GM18867 (cell line): ENCODE results near the gene RGMB.

Experiments
- ATAC-seq: cut with Tn5 transposase; IDR thresholded peaks from one replicate; pipeline ENCODE4 v1.9.1; 2021; ENCODE audit warnings: mild to moderate bottlenecking, moderate library complexity; ENCODE audit not compliant: unreplicated experiment

RGMB gene

DNA sequence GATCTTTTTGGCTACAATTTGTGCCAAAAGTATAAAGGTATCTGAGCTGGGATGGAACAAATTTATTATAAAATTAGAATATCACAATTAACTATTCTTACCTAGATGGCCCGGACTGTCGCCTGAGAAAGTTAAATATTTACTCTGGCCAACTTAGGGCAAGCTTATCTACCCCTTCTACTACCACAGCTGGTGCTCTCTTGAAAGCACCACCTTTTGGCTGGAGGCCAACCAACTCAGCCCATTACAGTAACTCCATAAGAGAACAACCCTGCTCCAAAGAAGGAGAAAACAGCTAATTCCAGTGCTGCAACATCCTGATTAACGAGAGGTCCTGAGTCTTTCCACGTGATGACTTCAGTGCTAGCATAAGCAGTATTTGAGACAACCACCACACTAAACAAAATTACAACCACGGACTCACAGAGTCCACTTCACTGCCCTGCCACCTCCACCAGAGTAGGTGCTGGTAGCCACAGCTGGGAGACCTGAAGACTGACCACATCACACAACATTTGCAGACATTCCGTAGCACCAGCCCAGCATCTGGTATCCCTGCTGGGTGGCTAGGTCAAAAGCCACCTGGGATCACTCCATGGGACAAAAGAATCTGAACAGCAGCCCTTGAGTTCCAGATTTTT lies 43.2 kb downstream of the RGMB start:
- no peak for ATAC-seq

DNA sequence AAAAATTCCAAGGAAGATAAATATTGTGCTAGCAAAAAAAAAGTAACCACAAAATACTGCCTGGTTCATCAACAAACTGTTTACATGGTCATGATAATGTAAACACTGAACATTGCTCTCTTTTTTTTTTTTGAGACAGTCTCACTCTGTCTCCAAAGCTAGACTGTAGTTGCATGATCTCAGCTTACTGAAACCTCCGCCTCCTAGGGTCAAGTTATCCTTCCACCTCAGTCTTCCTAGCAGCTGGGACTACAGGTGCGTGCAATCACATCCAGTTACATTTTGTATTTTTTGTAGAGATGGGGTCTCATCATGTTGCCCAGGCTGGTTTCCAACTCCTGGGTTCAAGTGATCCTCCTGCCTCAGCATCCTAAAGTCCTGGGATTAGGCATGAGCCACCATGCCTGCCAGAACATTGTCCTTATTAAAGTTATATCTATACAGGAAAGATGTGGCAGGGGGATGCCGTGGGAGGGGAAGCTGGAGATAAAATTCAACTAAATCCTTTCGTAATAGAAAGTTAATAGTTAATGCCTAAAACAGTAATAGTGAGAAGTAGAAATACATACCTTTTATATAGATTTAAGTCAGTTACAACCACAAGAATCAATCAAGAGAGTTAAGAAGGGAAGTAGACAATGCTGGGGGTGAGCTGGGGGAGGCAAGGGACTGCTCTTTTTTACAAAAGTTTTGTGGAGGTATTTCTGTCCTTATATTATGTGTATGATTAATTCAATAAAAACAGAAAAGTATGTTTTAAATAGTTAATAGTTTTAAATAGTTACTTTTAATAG lies 52.3 kb downstream of the RGMB start:
- ATAC-seq: no peak

DNA sequence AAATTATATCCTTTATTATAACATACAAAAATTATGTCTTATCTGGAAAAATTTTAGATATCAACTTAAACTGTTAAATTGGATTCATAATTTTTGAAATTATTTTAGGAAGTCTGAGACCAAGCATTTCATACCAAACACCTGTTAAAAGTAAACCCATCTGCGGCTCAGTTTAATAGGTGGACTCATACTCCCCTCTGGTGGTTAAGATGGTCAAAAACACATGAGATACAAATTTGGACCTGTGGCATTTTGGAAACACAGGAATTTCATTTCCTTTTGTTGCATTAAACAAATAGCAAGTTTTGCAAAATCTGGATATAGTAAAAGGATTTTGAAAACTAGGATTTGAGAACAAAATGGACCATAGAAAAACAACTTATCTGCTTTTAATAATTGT lies 53.7 kb downstream of the RGMB start:
- ATAC-seq: peak; percentile 80

DNA sequence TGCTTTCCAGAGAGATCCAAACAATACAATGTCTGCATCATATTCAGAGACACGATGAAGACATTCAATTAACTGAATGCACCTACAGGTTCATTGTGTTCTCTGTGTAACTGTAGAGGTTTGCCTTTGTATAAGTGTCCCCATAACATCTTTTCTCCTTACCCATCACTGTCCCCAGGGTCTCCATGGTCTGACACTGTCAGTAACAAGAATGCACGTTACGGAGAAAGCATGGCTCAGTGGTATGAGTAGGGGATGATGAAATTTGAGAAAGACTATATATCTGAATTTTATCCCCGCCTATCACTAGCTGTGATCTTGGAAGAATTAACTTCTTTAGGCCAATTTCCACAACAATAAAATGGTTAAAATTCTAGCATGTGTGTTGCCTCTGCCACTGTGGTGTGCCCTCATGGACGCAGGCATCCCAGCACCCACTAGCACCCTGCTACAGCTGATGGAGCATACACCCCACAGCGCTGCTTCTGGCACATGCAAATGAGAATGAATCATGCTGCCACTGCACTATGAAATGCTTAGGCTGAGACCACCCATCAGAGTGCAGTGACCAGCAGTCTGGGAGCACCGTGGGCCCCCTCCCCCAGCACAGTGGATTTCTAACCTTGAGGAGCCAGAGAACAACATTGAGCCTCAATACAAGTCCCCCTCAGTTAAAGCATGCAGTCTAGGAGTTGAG lies 54.3 kb downstream of the RGMB start:
- no peak for ATAC-seq

DNA sequence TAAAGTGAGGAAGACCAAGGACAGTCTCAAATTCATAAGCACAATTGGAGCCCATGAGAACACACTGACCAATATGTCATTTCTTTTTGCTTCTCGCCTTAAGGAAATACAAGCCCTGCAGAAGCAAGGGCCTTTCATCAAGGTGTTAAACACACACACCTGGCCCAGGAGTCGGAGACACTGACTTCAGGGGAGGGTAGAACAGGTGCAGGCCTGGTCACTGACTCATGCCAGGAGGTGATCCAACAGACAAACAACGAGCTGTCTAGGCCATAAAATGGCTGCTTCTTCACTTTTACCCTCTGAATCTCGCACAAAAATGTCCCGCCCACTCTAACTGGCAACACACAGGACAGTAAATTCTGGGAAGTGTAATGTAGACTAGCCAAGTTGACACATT lies 62.7 kb downstream of the RGMB start:
- ATAC-seq: no peak

DNA sequence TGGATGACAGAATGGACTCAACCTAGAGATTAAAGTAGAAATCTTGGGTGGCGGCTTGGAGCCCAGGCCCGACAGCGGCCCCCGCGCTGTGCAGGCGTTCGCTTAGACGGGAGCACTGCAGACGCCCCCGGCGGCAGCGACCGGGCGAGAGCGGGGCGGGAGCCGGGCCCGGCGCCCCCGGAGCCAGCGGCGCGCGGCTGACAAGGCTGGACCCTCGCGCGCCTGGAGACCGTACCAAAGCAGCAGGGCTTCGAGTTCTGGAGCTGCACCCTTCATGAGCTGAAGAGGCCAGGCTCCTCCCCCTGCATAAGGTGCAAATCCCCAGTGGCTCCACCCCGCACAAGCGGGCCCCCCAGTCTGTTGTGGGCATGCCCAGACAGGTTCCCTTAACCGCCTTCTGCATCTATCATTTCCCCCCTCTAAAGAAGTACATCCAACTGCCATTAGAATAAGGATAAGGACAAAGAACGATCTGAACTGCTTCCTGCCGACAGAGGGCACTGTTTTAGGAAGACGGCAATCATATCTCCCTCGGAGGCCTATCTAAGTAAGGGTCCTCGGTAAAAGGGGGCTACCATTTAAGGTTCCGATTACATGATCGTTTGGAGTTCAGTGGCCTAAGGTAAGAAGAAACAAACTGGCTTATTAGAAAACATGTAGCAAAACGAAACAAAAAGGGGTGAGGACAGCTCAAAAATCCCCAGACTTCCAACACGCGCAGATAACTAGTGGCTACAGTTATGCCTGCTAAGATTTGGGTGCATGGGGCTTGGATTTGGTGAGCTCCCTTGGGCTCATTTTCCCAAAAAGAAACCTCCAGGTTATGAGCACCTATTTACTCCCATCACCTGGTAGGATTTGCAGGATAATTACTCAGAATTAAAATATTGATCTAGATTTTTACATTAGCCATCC lies 66.3 kb downstream of the RGMB start:
- ATAC-seq: peak; percentile 62

DNA sequence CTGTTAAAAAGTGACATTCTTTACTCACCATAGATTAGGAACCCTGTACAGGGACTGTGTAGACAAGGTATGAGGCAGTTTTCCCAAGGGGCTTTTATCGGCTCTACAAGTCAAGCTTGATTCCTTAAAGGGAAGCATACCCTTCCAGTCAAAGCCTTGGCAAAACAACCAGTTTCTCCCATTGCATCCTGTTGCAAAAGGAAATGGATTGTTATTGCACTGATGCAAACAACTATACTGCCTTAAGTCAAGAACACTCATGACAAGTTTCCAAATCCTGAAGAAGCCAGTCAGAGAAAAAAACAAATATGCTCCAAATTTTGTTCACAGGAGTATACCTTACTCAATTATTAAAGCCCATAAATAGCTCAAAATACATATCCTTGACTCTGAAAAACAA lies 67.5 kb downstream of the RGMB start:
- no peak for ATAC-seq

DNA sequence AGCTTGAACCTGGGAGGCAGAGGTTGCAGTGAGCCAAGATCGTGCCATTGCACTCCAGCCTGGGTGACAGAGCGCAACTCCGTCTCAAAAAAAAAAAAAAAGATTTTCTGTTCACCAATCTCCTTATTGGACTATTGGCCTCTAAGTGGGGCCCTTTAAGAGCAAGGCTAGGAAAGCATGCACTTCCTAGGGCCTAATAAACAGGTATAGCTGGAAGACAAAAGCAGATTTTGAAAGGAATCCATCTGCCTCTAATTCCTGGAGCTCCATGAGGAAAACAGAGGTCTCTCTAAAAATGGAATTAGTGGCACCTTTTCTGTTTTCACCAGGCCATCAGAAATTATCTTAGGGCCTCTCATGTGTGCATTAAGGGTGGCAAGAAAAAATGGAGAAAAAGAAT lies 70.0 kb downstream of the RGMB start:
- no peak for ATAC-seq

DNA sequence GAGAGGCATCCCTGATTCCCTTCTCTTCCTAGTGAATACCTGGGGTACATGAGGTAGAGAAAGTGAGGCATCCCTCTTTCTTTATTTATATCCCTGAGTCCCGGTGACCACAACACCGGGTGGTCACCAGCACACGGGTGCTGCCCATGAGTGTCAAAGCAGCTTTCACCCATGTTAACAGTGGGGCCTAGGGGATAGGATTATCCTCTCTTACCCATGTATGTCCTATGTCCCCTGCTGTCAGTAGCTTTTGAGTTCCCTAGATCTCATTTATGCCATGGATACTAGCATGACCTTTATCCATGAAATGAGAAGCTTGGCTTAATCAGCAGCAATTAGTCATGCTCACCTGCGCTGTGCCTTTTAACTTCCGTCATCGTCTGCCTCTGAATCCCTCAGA lies 71.4 kb downstream of the RGMB start:
- no peak for ATAC-seq

DNA sequence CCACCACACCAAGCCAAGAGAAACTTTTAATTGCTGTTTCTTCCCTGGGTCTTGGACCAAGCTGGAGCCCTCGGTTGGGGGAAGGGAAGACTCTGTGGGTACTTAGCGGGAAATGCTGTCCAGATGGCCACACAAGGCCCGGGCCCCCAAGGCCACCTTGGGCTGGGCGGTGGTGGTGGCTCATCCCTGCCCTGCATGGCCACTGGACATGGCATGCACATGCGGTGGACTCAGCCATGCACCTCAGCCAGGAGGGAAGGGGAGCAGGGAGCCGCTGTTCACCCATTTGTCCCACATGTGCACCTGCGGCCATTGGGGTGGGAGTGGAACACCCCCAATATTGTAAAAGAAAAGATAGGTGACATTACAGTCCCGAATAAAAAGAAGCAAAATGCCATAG lies 72.4 kb downstream of the RGMB start:
- ATAC-seq: no peak
